DOHH2 (cell line): ENCODE measurements around the gene DCT.
"Not testable (repeated sequence)": the region's sequence is repeated elsewhere in the genome, so short reads cannot be mapped to it uniquely, and the experiment has no call there.

Source experiments
- H3F3A ChIP-seq: fragments of 200-600 bp; sonication (generic), shearing (Covaris generic); 2 replicates; pipeline ENCODE4 v1.6.0; 2016; ENCODE audit warnings: antibody characterized with exemption, mild to moderate bottlenecking; ENCODE audit not compliant: control insufficient read depth, insufficient read depth
- H3K27ac ChIP-seq: fragments of 200-600 bp; sonication (generic); 2 replicates; pipeline ENCODE4 v1.5.1; 2014; ENCODE audit warnings: low read depth, mild to moderate bottlenecking, low read length, moderate library complexity
- H3K27me3 ChIP-seq: fragments of 200-600 bp; sonication (generic); 2 replicates; pipeline ENCODE4 v1.6.1; 2014; ENCODE audit warnings: mild to moderate bottlenecking, low read length, mixed read lengths; ENCODE audit not compliant: control insufficient read depth
- H3K36me3 ChIP-seq: fragments of 200-600 bp; sonication (generic); 2 replicates; pipeline ENCODE4 v1.6.1; 2014; ENCODE audit warnings: mild to moderate bottlenecking, low read length, moderate library complexity, mixed read lengths; ENCODE audit not compliant: control insufficient read depth
- H3K4me1 ChIP-seq: fragments of 200-600 bp; sonication (generic); 2 replicates; pipeline ENCODE4 v1.6.1; 2014; ENCODE audit warnings: mild to moderate bottlenecking, low read length, mixed read lengths; ENCODE audit not compliant: control insufficient read depth
- H3K4me2 ChIP-seq: fragments of 200-600 bp; sonication (generic); 2 replicates; pipeline ENCODE4 v1.6.0; 2014; ENCODE audit warnings: mild to moderate bottlenecking, low read length, moderate library complexity
- H3K4me3 ChIP-seq: fragments of 200-600 bp; sonication (generic); 2 replicates; pipeline ENCODE4 v1.5.1; 2014; ENCODE audit warnings: mild to moderate bottlenecking, low read length, mixed read lengths
- H3K79me2 ChIP-seq: fragments of 200-600 bp; sonication (generic); 2 replicates; pipeline ENCODE4 v1.6.1; 2014; ENCODE audit warnings: mild to moderate bottlenecking, low read length, mixed read lengths; ENCODE audit not compliant: control insufficient read depth
- H3K9me2 ChIP-seq: fragments of 200-600 bp; sonication (generic); replicated peaks from 2 replicates; pipeline ENCODE4 v1.6.1; 2014; ENCODE audit warnings: mild to moderate bottlenecking, low read length, mixed read lengths; ENCODE audit not compliant: control insufficient read depth
- H3K9me3 ChIP-seq: fragments of 200-600 bp; sonication (generic); 2 replicates; pipeline ENCODE4 v1.6.1; 2014; ENCODE audit warnings: antibody characterized with exemption, low read length, mixed read lengths; ENCODE audit not compliant: control insufficient read depth, insufficient read depth
- H4K20me1 ChIP-seq: fragments of 200-600 bp; sonication (generic); 2 replicates; pipeline ENCODE4 v1.6.0; 2014; ENCODE audit warnings: low read depth, mild to moderate bottlenecking, antibody characterized with exemption, low read length, moderate library complexity; ENCODE audit not compliant: control insufficient read depth, insufficient read depth
- EZH2phosphoT487 ChIP-seq: fragments of 200-600 bp; sonication (generic); IDR thresholded peaks from 2 replicates; pipeline ENCODE4 v1.6.1; 2017; ENCODE audit warnings: borderline replicate concordance, mild to moderate bottlenecking, antibody characterized with exemption, low read length, moderate library complexity, mixed read lengths
- TF ChIP-seq, protein P1 (sequence below): fragments of 200-600 bp; sonication (generic); IDR thresholded peaks from one replicate; pipeline ENCODE4 v1.5.1; 2014; ENCODE audit warnings: antibody characterized with exemption, mild to moderate bottlenecking, low read depth, low read length; ENCODE audit not compliant: poor library complexity, severe bottlenecking

Gene DCT

DNA sequence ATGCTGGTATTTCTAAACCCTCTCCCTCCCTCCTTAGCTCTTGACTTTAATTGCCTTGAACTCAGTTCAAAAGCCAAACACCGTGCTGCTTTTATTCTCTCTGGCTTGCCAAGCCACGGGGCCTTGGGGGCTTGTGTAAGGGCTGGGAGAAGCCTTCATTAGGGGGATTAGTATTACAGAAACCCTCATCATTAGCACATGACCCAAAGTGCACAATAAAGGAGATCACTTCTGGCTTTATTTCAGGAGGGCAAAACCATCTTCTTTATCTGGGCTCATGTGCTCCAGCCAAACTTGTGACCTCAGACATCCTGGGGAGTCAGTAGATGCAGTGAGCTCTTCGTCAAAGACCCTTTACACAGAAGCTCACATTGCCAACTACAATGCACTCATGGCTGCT is at the start of gene DCT:
Gene DCT, minus strand, starts transcription at position 67 of the 400 bp plus-strand sequence. CDS start 427 bp downstream, outside the sequence.
- no peaks in the 10 kb centered on the region for H3K36me3 ChIP-seq
- H3K27me3 ChIP-seq = no peaks in the 10 kb centered on the region
- no peak within 1 kb of the TSS for H3K4me3 ChIP-seq
- no peaks in the 10 kb centered on the region for H3K4me1 ChIP-seq
- no peak within 1 kb of the TSS for H3K27ac ChIP-seq
- TF ChIP-seq, protein P1, sequence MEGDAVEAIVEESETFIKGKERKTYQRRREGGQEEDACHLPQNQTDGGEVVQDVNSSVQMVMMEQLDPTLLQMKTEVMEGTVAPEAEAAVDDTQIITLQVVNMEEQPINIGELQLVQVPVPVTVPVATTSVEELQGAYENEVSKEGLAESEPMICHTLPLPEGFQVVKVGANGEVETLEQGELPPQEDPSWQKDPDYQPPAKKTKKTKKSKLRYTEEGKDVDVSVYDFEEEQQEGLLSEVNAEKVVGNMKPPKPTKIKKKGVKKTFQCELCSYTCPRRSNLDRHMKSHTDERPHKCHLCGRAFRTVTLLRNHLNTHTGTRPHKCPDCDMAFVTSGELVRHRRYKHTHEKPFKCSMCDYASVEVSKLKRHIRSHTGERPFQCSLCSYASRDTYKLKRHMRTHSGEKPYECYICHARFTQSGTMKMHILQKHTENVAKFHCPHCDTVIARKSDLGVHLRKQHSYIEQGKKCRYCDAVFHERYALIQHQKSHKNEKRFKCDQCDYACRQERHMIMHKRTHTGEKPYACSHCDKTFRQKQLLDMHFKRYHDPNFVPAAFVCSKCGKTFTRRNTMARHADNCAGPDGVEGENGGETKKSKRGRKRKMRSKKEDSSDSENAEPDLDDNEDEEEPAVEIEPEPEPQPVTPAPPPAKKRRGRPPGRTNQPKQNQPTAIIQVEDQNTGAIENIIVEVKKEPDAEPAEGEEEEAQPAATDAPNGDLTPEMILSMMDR = no peak
- TF ChIP-seq EZH2phosphoT487 = no peak
- no peaks in the 10 kb centered on the region for H4K20me1 ChIP-seq
- no peaks in the 10 kb centered on the region for H3F3A ChIP-seq
- no peaks in the 10 kb centered on the region for H3K9me2 ChIP-seq
- H3K79me2 ChIP-seq = no peaks in the 10 kb centered on the region
- H3K9me3 ChIP-seq = no peaks in the 10 kb centered on the region
- H3K4me2 ChIP-seq = no peak within 1 kb of the TSS

DNA sequence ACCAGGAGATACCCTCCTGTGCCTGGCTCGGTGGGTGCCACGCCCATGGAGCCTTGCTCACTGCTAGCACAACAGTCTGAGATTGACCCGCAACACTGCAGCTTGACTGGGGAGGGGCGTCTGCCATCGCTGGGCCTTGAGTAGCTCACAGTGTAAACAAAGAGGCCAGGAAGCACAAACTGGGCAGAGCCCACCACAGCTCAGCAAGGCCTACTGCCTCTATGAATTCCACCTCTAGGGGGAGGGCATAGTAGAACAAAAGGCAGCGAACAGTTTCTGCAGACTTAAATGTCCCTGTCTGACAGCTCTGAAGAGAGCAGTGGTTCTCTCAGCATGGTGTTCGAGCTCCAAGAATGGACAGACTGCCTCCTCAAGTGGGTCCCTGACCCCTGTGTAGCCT is 47.5 kb upstream of the DCT start:
- H3K4me2 ChIP-seq, H3F3A ChIP-seq, H3K27ac ChIP-seq, H3K9me2 ChIP-seq, H3K4me1 ChIP-seq, H4K20me1 ChIP-seq, H3K9me3 ChIP-seq, H3K27me3 ChIP-seq, H3K79me2 ChIP-seq, H3K36me3 ChIP-seq, H3K4me3 ChIP-seq: not testable (repeated sequence)

DNA sequence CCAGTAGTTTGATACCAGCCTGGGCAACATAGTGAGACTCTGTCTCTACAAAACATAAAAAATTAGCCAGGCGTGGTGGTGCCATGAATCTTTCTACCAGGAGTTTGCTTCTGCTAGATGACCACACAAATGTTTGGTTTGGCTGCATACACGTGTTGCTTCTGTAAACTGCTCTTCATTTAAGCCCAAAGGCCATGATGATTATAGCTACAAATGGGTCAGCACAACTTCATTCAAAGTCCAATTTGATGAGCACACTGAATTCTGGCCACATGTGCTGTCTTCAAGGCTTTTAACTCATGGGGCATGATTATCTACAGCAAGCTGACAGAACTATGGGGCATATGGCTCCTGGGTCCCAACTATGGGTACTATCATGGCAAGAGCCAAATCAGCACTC is 46.3 kb upstream of the DCT start:
- TF ChIP-seq, protein P1 = no peak
- TF ChIP-seq EZH2phosphoT487 = no peak
- no peaks in the 10 kb centered on the region for H3K9me3 ChIP-seq
- H3K79me2 ChIP-seq = no peaks in the 10 kb centered on the region
- no peaks in the 10 kb centered on the region for H3K27me3 ChIP-seq
- no peaks in the 10 kb centered on the region for H3K9me2 ChIP-seq
- H3K27ac ChIP-seq = no peak overlapping the region
- no peak overlapping the region for H3K4me3 ChIP-seq
- H4K20me1 ChIP-seq = no peaks in the 10 kb centered on the region
- no peaks in the 10 kb centered on the region for H3K4me1 ChIP-seq
- no peaks in the 10 kb centered on the region for H3K36me3 ChIP-seq
- H3F3A ChIP-seq = no peaks in the 10 kb centered on the region
- H3K4me2 ChIP-seq = no peak overlapping the region

GRCh38 chr13:94524407-94524806 is 44.9 kb upstream of the DCT start:
- no peaks in the 10 kb centered on the region for H3K36me3 ChIP-seq
- no peak overlapping the region for H3K4me3 ChIP-seq
- H3K79me2 ChIP-seq = no peaks in the 10 kb centered on the region
- H3K9me2 ChIP-seq = no peaks in the 10 kb centered on the region
- TF ChIP-seq, protein P1 = no peak
- no peak for TF ChIP-seq EZH2phosphoT487
- no peak overlapping the region for H3K4me2 ChIP-seq
- H3F3A ChIP-seq = no peaks in the 10 kb centered on the region
- no peaks in the 10 kb centered on the region for H3K4me1 ChIP-seq
- H3K27me3 ChIP-seq = no peaks in the 10 kb centered on the region; the same call in 1 of the 2 replicates
- no peaks in the 10 kb centered on the region for H4K20me1 ChIP-seq
- no peaks in the 10 kb centered on the region for H3K9me3 ChIP-seq
- H3K27ac ChIP-seq = no peak overlapping the region
